ENCODE results near the gene CD55. TPM values are rescaled to one million over a fixed set of nuclear protein-coding genes. Genes with fewer than 3 reads are reported as not detected.

Gene CD55
- total RNA-seq, 1 experiment from 2014 or later = 0.71 TPM

DNA sequence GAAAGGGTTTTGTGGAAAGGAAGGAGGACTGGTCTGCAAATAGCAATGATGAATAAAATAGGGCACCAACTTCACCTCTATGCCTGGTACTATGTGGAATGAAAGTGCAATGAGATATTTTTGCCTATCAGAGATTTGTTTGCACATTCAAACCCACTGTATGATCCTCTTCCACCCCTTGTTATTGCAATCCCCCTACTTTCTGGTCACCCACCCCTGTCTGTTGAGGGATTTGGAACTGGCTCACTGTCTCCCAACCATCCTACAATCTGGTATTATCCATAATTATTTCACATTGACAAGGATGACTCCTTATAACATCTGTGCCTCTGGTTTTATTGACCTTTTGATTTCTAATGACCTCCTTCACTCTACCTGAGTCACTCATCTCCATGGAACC lies 42.4 kb downstream of the CD55 start:
- Histone ChIP-seq H3K4me3 (ENCODE audit: low read depth, low read length, poor library complexity, severe bottlenecking) (no peak overlapping the region), H3K36me3 (ENCODE audit: insufficient read depth, low read length, poor library complexity, severe bottlenecking) (no peaks in the 10 kb centered on the region), H3K4me1 (ENCODE audit: insufficient read depth, low read length, poor library complexity, severe bottlenecking) (no peaks in the 10 kb centered on the region), H3K9me3 (ENCODE audit: low read depth, low read length, poor library complexity, severe bottlenecking) (no peaks in the 10 kb centered on the region), H3K27me3 (replicated peaks; ENCODE audit: insufficient read depth, low read depth, low read length, poor library complexity) (peaks cover 8% of the 10 kb centered on the region), H3K27ac (ENCODE audit: low read depth, low read length, poor library complexity, severe bottlenecking) (no peak overlapping the region)
- no TSS peak for BruUV-seq (replicated peaks)
- CTCF ChIA-PET = no interaction called here
- POLR2A ChIA-PET (ENCODE audit: low non-redundant PET) = no interaction called here
- intact Hi-C loops (cut with micrococcal nuclease; ENCODE audit: unreplicated experiment) = no loop called here
- no peak for DNase-seq (ENCODE audit: low spot score)
- TF ChIP-seq, protein P1, sequence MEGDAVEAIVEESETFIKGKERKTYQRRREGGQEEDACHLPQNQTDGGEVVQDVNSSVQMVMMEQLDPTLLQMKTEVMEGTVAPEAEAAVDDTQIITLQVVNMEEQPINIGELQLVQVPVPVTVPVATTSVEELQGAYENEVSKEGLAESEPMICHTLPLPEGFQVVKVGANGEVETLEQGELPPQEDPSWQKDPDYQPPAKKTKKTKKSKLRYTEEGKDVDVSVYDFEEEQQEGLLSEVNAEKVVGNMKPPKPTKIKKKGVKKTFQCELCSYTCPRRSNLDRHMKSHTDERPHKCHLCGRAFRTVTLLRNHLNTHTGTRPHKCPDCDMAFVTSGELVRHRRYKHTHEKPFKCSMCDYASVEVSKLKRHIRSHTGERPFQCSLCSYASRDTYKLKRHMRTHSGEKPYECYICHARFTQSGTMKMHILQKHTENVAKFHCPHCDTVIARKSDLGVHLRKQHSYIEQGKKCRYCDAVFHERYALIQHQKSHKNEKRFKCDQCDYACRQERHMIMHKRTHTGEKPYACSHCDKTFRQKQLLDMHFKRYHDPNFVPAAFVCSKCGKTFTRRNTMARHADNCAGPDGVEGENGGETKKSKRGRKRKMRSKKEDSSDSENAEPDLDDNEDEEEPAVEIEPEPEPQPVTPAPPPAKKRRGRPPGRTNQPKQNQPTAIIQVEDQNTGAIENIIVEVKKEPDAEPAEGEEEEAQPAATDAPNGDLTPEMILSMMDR (conservative IDR thresholded peaks at IDR 0.05; ENCODE audit: low read depth, low read length) = no peak

GRCh38 chr1:207364614-207365013 lies 43.1 kb downstream of the CD55 start:
- DNase-seq (ENCODE audit: low spot score) = no peak
- Histone ChIP-seq H3K27ac (ENCODE audit: low read depth, low read length, poor library complexity, severe bottlenecking) (no peak overlapping the region), H3K4me1 (ENCODE audit: insufficient read depth, low read length, poor library complexity, severe bottlenecking) (no peaks in the 10 kb centered on the region), H3K9me3 (ENCODE audit: low read depth, low read length, poor library complexity, severe bottlenecking) (no peaks in the 10 kb centered on the region), H3K27me3 (replicated peaks; ENCODE audit: insufficient read depth, low read depth, low read length, poor library complexity) (peaks cover 7% of the 10 kb centered on the region), H3K4me3 (ENCODE audit: low read depth, low read length, poor library complexity, severe bottlenecking) (no peak overlapping the region), H3K36me3 (ENCODE audit: insufficient read depth, low read length, poor library complexity, severe bottlenecking) (no peaks in the 10 kb centered on the region)
- POLR2A ChIA-PET (ENCODE audit: low non-redundant PET) = no interaction called here
- intact Hi-C loops (cut with micrococcal nuclease; ENCODE audit: unreplicated experiment) = no loop called here
- TF ChIP-seq EZH2 (IDR thresholded peaks at IDR 0.05; ENCODE audit: borderline replicate concordance, low read depth, low read length, poor library complexity, severe bottlenecking) = no peak
- TF ChIP-seq, protein P1 (conservative IDR thresholded peaks at IDR 0.05; ENCODE audit: low read depth, low read length) = no peak
- CTCF ChIA-PET = no interaction called here
- no TSS peak for BruUV-seq (replicated peaks)

GRCh38 chr1:207365063-207365462 lies 43.6 kb downstream of the CD55 start:
- no peak for TF ChIP-seq EZH2 (IDR thresholded peaks at IDR 0.05; ENCODE audit: borderline replicate concordance, low read depth, low read length, poor library complexity, severe bottlenecking)
- TF ChIP-seq, protein P1 (conservative IDR thresholded peaks at IDR 0.05; ENCODE audit: low read depth, low read length) = no peak
- Histone ChIP-seq H3K27me3 (replicated peaks; ENCODE audit: insufficient read depth, low read depth, low read length, poor library complexity) (peaks cover 3% of the 10 kb centered on the region), H3K4me3 (ENCODE audit: low read depth, low read length, poor library complexity, severe bottlenecking) (no peak overlapping the region), H3K27ac (ENCODE audit: low read depth, low read length, poor library complexity, severe bottlenecking) (no peak overlapping the region), H3K36me3 (ENCODE audit: insufficient read depth, low read length, poor library complexity, severe bottlenecking) (no peaks in the 10 kb centered on the region), H3K9me3 (ENCODE audit: low read depth, low read length, poor library complexity, severe bottlenecking) (no peaks in the 10 kb centered on the region), H3K4me1 (ENCODE audit: insufficient read depth, low read length, poor library complexity, severe bottlenecking) (no peaks in the 10 kb centered on the region)
- BruUV-seq (replicated peaks) = no TSS peak
- no peak for DNase-seq (ENCODE audit: low spot score)
- ChIA-PET POLR2A (ENCODE audit: low non-redundant PET) (no interaction called here), CTCF (no interaction called here)
- intact Hi-C loops (cut with micrococcal nuclease; ENCODE audit: unreplicated experiment) = no loop called here
